SH-SY5Y (cell line): ENCODE results near the gene MUC6.

Experiments
- GATA2 ChIP-seq: IDR thresholded peaks from 2 replicates; pipeline ENCODE4 v1.6.1; 2011; ENCODE audit warnings: mild to moderate bottlenecking, low read depth, low read length
- GATA3 ChIP-seq: IDR thresholded peaks from 2 replicates; pipeline ENCODE4 v1.6.1; 2011; ENCODE audit warnings: low read depth, mild to moderate bottlenecking, low read length, moderate library complexity

DNA sequence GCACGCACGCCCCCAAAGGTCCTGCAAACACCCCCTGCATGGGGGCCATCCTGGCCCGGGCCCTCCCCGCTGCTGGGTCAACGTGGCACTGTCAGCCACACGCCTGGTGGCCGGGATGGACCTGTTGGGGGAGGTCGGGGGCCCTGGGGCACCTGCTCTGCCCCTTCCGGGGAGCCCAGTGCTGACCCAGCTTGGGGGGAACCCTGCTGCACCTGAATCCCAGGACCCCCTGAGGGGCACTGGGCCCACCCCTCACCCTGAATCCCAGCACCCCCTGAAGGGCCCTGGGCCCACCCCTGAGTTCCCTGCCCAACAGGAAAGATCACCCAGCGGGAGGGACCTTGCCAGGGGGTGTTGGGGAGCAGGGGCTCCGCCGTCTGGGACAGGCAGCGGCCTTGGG is 413 bp upstream of the MUC6 start:
- no peak for TF ChIP-seq GATA2
- no peak for TF ChIP-seq GATA3
